Heart left ventricle (tissue), 16 donors: ENCODE results near the gene LRRC3B. TPM values are rescaled to one million over a fixed set of nuclear protein-coding genes. Genes with fewer than 3 reads are reported as not detected.

ENCODE experiments used
- ATAC-seq, 4 donors: fragments of 200-7000 bp; cut with Tn5 transposase; one replicate each; pipeline ENCODE4 v1.9.1; 2020 to 2022; ENCODE audit warnings: moderate library complexity in 4 of 4, mild to moderate bottlenecking in 3 of 4, moderate number of reproducible peaks in 1 of 4
- DNase-seq, 5 donors: peaks; one replicate each; pipeline ENCODE4 v3.0.0-alpha.2; 2020
- H3K27ac ChIP-seq, 12 donors: fragments of 200-600 bp; sonication (generic) in 4 of 12; one replicate each; pipeline versions ENCODE4 v1.5.0 to v1.8.0; 2016 to 2022; ENCODE audit warnings: mild to moderate bottlenecking in 2 of 12
- H3K27me3 ChIP-seq, 9 donors: fragments of 200-600 bp; sonication (generic) in 2 of 9; one replicate each; pipeline versions ENCODE4 v1.5.1 to v1.8.0; 2016 to 2022; ENCODE audit warnings: mild to moderate bottlenecking in 3 of 9
- H3K36me3 ChIP-seq, 9 donors: fragments of 200-600 bp; sonication (generic) in 2 of 9; one replicate each; pipeline versions ENCODE4 v1.5.0 to v1.8.0; 2018 to 2022; ENCODE audit warnings: mild to moderate bottlenecking in 2 of 9
- H3K4me1 ChIP-seq, 12 donors: fragments of 200-600 bp; sonication (generic) in 4 of 12; one replicate each; pipeline versions ENCODE4 v1.5.0 to v1.8.0; 2016 to 2022; ENCODE audit warnings: mild to moderate bottlenecking in 3 of 12
- H3K4me3 ChIP-seq, 12 donors: fragments of 200-600 bp; sonication (generic) in 4 of 12; one replicate each; pipeline versions ENCODE4 v1.5.0 to v1.8.0; 2017 to 2022; ENCODE audit warnings: mild to moderate bottlenecking in 9 of 12, moderate library complexity in 4 of 12
- H3K9me3 ChIP-seq, 12 donors: fragments of 200-600 bp; sonication (generic) in 4 of 12; one replicate each; pipeline versions ENCODE4 v1.5.0 to v1.8.0; 2016 to 2022; ENCODE audit warnings: mild to moderate bottlenecking in 1 of 12
- CTCF ChIP-seq, 12 donors: fragments of 200-600 bp; sonication (generic) in 4 of 12; IDR thresholded peaks; one replicate each; pipeline versions ENCODE4 v1.5.0 to v1.8.0; 2018 to 2022; ENCODE audit warnings: antibody characterized with exemption in 12 of 12, mild to moderate bottlenecking in 5 of 12
- POLR2A ChIP-seq, 2 donors: fragments of 450-650 bp; IDR thresholded peaks; one replicate each; pipeline ENCODE4 v1.6.1; 2017; ENCODE audit warnings: antibody characterized with exemption in 2 of 2, mild to moderate bottlenecking in 2 of 2, moderate library complexity in 2 of 2
- WGBS, 4 donors: extraction: QIAGEN DNeasy Blood & Tissue Kit in 2 of 4; methylation state at CpG; one replicate each; pipeline versions ENCODE4 v1.1.5 to v1.1.7; 2013 to 2018; 5-methylcytosine and 5-hydroxymethylcytosine counted together
- intact Hi-C, 10 donors: fragments of 100-400 bp; cut with DNase I; formaldehyde crosslinking; loops; one replicate each; pipeline versions ENCODE4 v1.11.1 to v1.14.2; 2022
- polyA plus RNA-seq, 2 donors: library from polyadenylated mRNA; stranded (reverse); fragments of 200-250 nt; gene quantifications; one replicate each; pipeline ENCODE4 v1.2.3, GENCODE V29; 2013
- total RNA-seq, 9 donors: library from RNA; depleted of rRNA in 2 of 9; stranded (reverse); fragments of >200 nt in 2 of 9; fragmentation: NEBNext Ultra II Directional in 3 of 9; extraction: Animal tissue kit (Norgen Biotek cat#: 25700) in 3 of 9; gene quantifications; one replicate each; pipeline versions ENCODE4 v1.1.0 to v1.2.4, GENCODE V29; 2016 to 2023
- donor health status: ischemic (EF 13 %, LVEDD 7.1; RV severe dilation, severe dysfunction).
- donor health status: healthy with polysubstance abuse.
- donor health status: DM: no; HTN: yes; CAD: no.
- donor health status: DM: no; HTN: no; CAD: no.
- donor health status: ischemic (EF 25% LVEDD 6.9; RV normal size, moderate dysfunction).
- donor health status: ischemic (EF 25% LVEDD 5.7; RV mildly dilated, moderate dysfunction).
- donor health status: healthy.
- donor health status: DM: yes; HTN: yes; CAD: no.
- donor health status: ischemic (EF 35%, LVEDD 5.7; RV mildly dilated, moderate dysfunction).
- donor health status: nonischemic (EF 11% LVEDD 7.7; RV severe dilation, severe dysfunction).
- donor health status: DM: yes; HTN: yes; CAD: no.
- donor health status: PGD.
- donor health status: ischemic (EF 29% LVEDD 5.4; RV normal size, mild dysfunction).
- donor health status: nonischemic (EF 23%, LVEDD 6.1; RV moderate dilation, normal function).

Gene LRRC3B
- total and polyA plus RNA-seq, 11 donors = 0.04 to 0.32 (median 0.22) TPM; not detected in 4

- ATAC-seq = no peak
- Histone ChIP-seq H3K4me1 (no peaks in the 10 kb centered on the region), H3K27me3 (no peaks in the 10 kb centered on the region), H3K9me3 (peaks cover 0 to 3% (median 0%) of the 10 kb centered on the region in 12 donors), H3K36me3 (no peaks in the 10 kb centered on the region), H3K4me3 (no peak overlapping the region), H3K27ac (no peak overlapping the region)
- no peak for DNase-seq
- intact Hi-C loops = no loop called here
- TF ChIP-seq POLR2A (IDR thresholded peaks at IDR 0.05) = no peak
- TF ChIP-seq CTCF (IDR thresholded peaks at IDR 0.05) = no peak
- 32 to 84% (median 69%) methylated on average over 2 of the region's 2 CpGs for WGBS, 4 donors
Observed at GRCh38 chr3:26588931-26589330, 33.6 kb upstream of the LRRC3B start.

DNA sequence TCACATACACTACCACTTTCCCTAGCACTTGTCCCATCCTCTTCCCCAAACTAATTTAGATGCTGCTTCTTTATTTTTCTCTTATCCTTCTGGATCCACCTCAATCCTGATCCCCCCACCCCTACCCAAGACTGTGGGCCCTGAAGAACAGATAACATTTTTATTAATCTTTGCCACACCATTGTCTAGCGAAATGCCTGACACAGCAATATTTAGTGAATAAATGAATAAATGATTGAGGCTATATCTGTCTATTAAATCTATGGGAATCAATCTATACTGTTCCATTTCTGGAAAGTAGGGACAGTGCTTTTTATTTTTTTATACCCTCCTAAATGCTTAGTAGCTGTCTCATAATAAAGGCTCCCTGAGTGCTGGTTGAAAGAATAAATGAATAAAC is 32.9 kb upstream of the LRRC3B start:
- intact Hi-C loops = no loop called here
- Histone ChIP-seq H3K27ac (no peak overlapping the region), H3K27me3 (no peaks in the 10 kb centered on the region), H3K36me3 (no peaks in the 10 kb centered on the region), H3K4me3 (no peak overlapping the region), H3K4me1 (no peaks in the 10 kb centered on the region), H3K9me3 (peaks cover 0 to 3% (median 0%) of the 10 kb centered on the region in 12 donors)
- TF ChIP-seq POLR2A (IDR thresholded peaks at IDR 0.05) (no peak), CTCF (IDR thresholded peaks at IDR 0.05) (no peak)
- DNase-seq (no peak), ATAC-seq (no peak)
- WGBS, 4 donors = 95 to 100% (median 99%) methylated on average over 1 of the region's 1 CpG

DNA sequence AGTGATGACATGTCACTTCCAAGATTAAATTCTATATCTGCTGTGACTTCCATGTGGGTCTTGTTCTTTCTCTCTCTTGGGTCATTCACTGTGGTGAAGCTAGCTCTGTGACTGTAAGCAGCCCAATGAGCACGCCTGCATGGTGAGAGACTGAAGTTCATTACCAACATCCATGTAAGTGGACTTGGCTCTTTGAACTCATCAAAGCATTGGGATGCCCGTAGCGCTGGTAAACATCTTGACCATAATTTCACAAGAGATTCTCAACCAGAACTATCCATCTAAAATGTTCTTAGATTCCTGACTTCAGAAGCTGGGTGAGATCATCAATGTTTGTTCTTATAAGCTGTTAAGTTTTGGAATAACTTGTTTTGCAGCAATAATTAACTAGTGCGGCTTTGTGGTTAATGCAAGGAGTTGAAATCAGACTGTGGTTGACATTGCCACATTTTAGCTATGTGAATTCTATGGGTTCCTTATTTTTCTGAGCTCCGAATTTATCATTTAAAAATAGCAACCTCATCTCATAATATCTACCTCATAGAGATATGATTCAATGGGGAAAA is 31.6 kb upstream of the LRRC3B start:
- no peaks in the 10 kb centered on the region for H3K4me1 ChIP-seq
- ATAC-seq (no peak), DNase-seq (no peak)
- WGBS, 4 donors = 86 to 90% (median 87%) methylated on average over 5 of the region's 5 CpGs
- H3K27ac ChIP-seq = no peak overlapping the region
- H3K36me3 ChIP-seq = no peaks in the 10 kb centered on the region
- no peak overlapping the region for H3K4me3 ChIP-seq
- intact Hi-C loops = no loop called here
- peaks cover 0 to 3% (median 0%) of the 10 kb centered on the region in 12 donors for H3K9me3 ChIP-seq
- no peak for TF ChIP-seq CTCF (IDR thresholded peaks at IDR 0.05)
- TF ChIP-seq POLR2A (IDR thresholded peaks at IDR 0.05) = no peak
- H3K27me3 ChIP-seq = no peaks in the 10 kb centered on the region

- intact Hi-C loops = no loop called here
- TF ChIP-seq CTCF (IDR thresholded peaks at IDR 0.05) (no peak), POLR2A (IDR thresholded peaks at IDR 0.05) (no peak)
- no peaks in the 10 kb centered on the region for H3K4me1 ChIP-seq
- ATAC-seq (no peak), DNase-seq (no peak)
- no peaks in the 10 kb centered on the region for H3K36me3 ChIP-seq
- no peak overlapping the region for H3K4me3 ChIP-seq
- no peaks in the 10 kb centered on the region for H3K27me3 ChIP-seq
- no peak overlapping the region for H3K27ac ChIP-seq
- WGBS, 4 donors = 71 to 89% (median 77%) methylated on average over 3 of the region's 3 CpGs
- H3K9me3 ChIP-seq = peaks cover 0 to 3% (median 0%) of the 10 kb centered on the region in 12 donors
Observed at GRCh38 chr3:26591926-26592325, 30.6 kb upstream of the LRRC3B start.
